A549 (cell line): ENCODE measurements around the gene RIN1. TPM values are rescaled to one million over a fixed set of nuclear protein-coding genes. Genes with fewer than 3 reads are reported as not detected.

Experiments used
- ATAC-seq, 2 experiments: fragments of 200-7000 bp in 1 of 2; fragments of >200 bp in 1 of 2; cut with Nextera tagmentation in 1 of 2; cut with Tn5 transposase in 1 of 2; 3 replicates each; pipeline versions ENCODE4 v1.8.0 to v1.9.1; 2018 to 2020; ENCODE audit warnings: mild to moderate bottlenecking in 1 of 2, moderate library complexity in 1 of 2
- CTCF ChIA-PET: fragments of 300-600 bp; sonication (Branson Sonifier 250); formaldehyde crosslinking; extraction: SDS; loops from one replicate; lab custom pipeline; 2021; ENCODE audit warnings: antibody characterized with exemption, inconsistent platforms; lab: Yijun Ruan, JAX
- POLR2A ChIA-PET: fragments of 350-600 bp; formaldehyde crosslinking; extraction: SDS; loops from one replicate; lab custom pipeline; 2021; ENCODE audit warnings: antibody characterized with exemption, inconsistent platforms; lab: Yijun Ruan, JAX
- DNase-seq, 2 experiments: peaks; one replicate each; pipeline versions ENCODE4 v3.0.0 to v3.0.0-alpha.2; 2011 to 2016; ENCODE audit warnings: low read depth in 1 of 2, low spot score in 1 of 2
- FAIRE-seq: peaks from 2 replicates; lab custom pipeline; 2011; peaks lifted over from hg19 to GRCh38; lab: Jason Lieb, UNC
- H3K27ac ChIP-seq, 2 experiments: fragments of >200 bp; sonication (Bioruptor Twin); formaldehyde crosslinking; 3 replicates each; pipeline ENCODE4 v1.5.1; 2016 to 2017
- H3K4me1 ChIP-seq: fragments of >200 bp; sonication (Bioruptor Twin); formaldehyde crosslinking; 3 replicates; pipeline ENCODE4 v1.6.1; 2016
- H3K4me2 ChIP-seq: fragments of >200 bp; sonication (Bioruptor Twin); formaldehyde crosslinking; 3 replicates; pipeline ENCODE4 v1.6.1; 2016
- H3K4me3 ChIP-seq: fragments of >200 bp; sonication (Bioruptor Twin); formaldehyde crosslinking; 3 replicates; pipeline ENCODE4 v1.5.1; 2016
- H3K9me3 ChIP-seq: fragments of >200 bp; sonication (Bioruptor Twin); formaldehyde crosslinking; 3 replicates; pipeline ENCODE4 v1.6.1; 2016
- ATOH8 ChIP-seq: fragments of 250-450 bp; sonication (Bioruptor Pico); IDR thresholded peaks from 2 replicates; pipeline ENCODE4 v1.5.0; 2020; ENCODE audit warnings: low read depth, mild to moderate bottlenecking, moderate library complexity
- BHLHE40 ChIP-seq: IDR thresholded peaks from 2 replicates; pipeline ENCODE4 v1.6.1; 2012; ENCODE audit warnings: low read depth, low read length, inconsistent platforms
- CBX2 ChIP-seq: fragments of 200-600 bp; sonication (generic); IDR thresholded peaks from 2 replicates; pipeline ENCODE4 v1.6.1; 2016; ENCODE audit warnings: low read depth, mild to moderate bottlenecking, borderline replicate concordance
- CBX8 ChIP-seq: fragments of 200-600 bp; sonication (generic); IDR thresholded peaks from 2 replicates; pipeline ENCODE4 v1.6.1; 2016
- CHD2 ChIP-seq: fragments of 150-350 bp; IDR thresholded peaks from 2 replicates; pipeline ENCODE4 v1.6.1; 2014; ENCODE audit warnings: low read length; ENCODE audit not compliant: partially characterized antibody
- CTCF ChIP-seq: fragments of >200 bp; sonication (Bioruptor Twin); formaldehyde crosslinking; IDR thresholded peaks from 3 replicates; pipeline ENCODE4 v1.5.1; 2016
- E2F6 ChIP-seq: IDR thresholded peaks from 2 replicates; pipeline ENCODE4 v1.6.1; 2012; ENCODE audit warnings: low read depth, borderline replicate concordance
- ELK1 ChIP-seq: fragments of 150-350 bp; IDR thresholded peaks from 2 replicates; pipeline ENCODE4 v1.6.1; 2014; ENCODE audit warnings: low read depth, mild to moderate bottlenecking, low read length
- EP300 ChIP-seq, 2 experiments: fragments of >200 bp; sonication (Bioruptor Twin); formaldehyde crosslinking; IDR thresholded peaks; 2 replicates in 1 of 2; 3 replicates in 1 of 2; pipeline ENCODE4 v1.6.1; 2016 to 2017
- FOXS1 ChIP-seq: fragments of 250-450 bp; sonication (Bioruptor Pico); IDR thresholded peaks from 2 replicates; pipeline ENCODE4 v1.5.0; 2020; ENCODE audit warnings: mild to moderate bottlenecking, moderate library complexity
- HDAC2 ChIP-seq: fragments of 200-600 bp; sonication (generic); IDR thresholded peaks from 2 replicates; pipeline ENCODE4 v1.6.1; 2016
- HOXB5 ChIP-seq: fragments of 250-450 bp; sonication (Bioruptor Pico); IDR thresholded peaks from 2 replicates; pipeline ENCODE4 v1.5.0; 2020; ENCODE audit warnings: mild to moderate bottlenecking, moderate library complexity
- JUN ChIP-seq, 2 experiments: fragments of >200 bp; sonication (Bioruptor Twin); formaldehyde crosslinking; IDR thresholded peaks; 2 replicates in 1 of 2; 3 replicates in 1 of 2; pipeline ENCODE4 v1.6.1; 2016 to 2017
- JUNB ChIP-seq: fragments of >200 bp; sonication (Bioruptor Twin); formaldehyde crosslinking; IDR thresholded peaks from 2 replicates; pipeline ENCODE4 v1.6.1; 2016
- MAFK ChIP-seq: fragments of 450-650 bp; IDR thresholded peaks from 2 replicates; pipeline ENCODE4 v1.6.1; 2014; ENCODE audit not compliant: partially characterized antibody
- MAX ChIP-seq: IDR thresholded peaks from 2 replicates; pipeline ENCODE4 v1.6.1; 2012
- NFE2L2 ChIP-seq: fragments of 150-350 bp; conservative IDR thresholded peaks from 2 replicates; pipeline ENCODE4 v1.6.1; 2014; ENCODE audit warnings: low read length
- POLR2AphosphoS2 ChIP-seq: conservative IDR thresholded peaks from 2 replicates; pipeline ENCODE4 v1.6.1; 2012; ENCODE audit warnings: low read length, improper control_type of control experiment, inconsistent platforms
- RCOR1 ChIP-seq: fragments of 150-350 bp; IDR thresholded peaks from 2 replicates; pipeline ENCODE4 v1.6.1; 2014; ENCODE audit warnings: antibody characterized with exemption, low read length, low read depth
- REST ChIP-seq: fragments of 200-600 bp; sonication (generic); IDR thresholded peaks from 2 replicates; pipeline ENCODE4 v1.6.1; 2016; ENCODE audit warnings: antibody characterized with exemption, mild to moderate bottlenecking, moderate library complexity
- RFX5 ChIP-seq: fragments of 450-650 bp; IDR thresholded peaks from 2 replicates; pipeline ENCODE4 v1.7.1; 2014; ENCODE audit warnings: antibody characterized with exemption, mild to moderate bottlenecking, moderate library complexity
- TFCP2L1 ChIP-seq: fragments of 250-450 bp; sonication (Bioruptor Pico); IDR thresholded peaks from 2 replicates; pipeline ENCODE4 v1.5.0; 2021; ENCODE audit warnings: mild to moderate bottlenecking
- TP53 ChIP-seq: fragments of 250-450 bp; sonication (Bioruptor Pico); IDR thresholded peaks from 2 replicates; pipeline ENCODE4 v1.5.0; 2021; ENCODE audit warnings: mild to moderate bottlenecking, moderate library complexity
- ZNF302 ChIP-seq: fragments of 250-450 bp; sonication (Bioruptor Pico); IDR thresholded peaks from 2 replicates; pipeline ENCODE4 v1.9.0; 2021; ENCODE audit warnings: inconsistent platforms, mild to moderate bottlenecking, moderate library complexity
- WGBS: methylation state at CpG from one replicate; pipeline ENCODE4 v1.1.6; 2017; ENCODE audit errors: missing lambda C conversion rate; 5-methylcytosine and 5-hydroxymethylcytosine counted together
- polyA plus RNA-seq, 4 experiments: library from polyadenylated mRNA; depleted of rRNA in 3 of 4; stranded (reverse); fragments of >200 nt; fragmentation: RNase III in 1 of 4; extraction: RNeasy Plus Mini Kit Qiagen cat#74134 plus additional on column Dnase treatment in 1 of 4; gene quantifications; 2 replicates in 3 of 4; 3 replicates in 1 of 4; pipeline ENCODE4 v1.2.3, GENCODE V29; 2011 to 2017

RIN1 gene
- polyA plus RNA-seq, 2 of the 4 experiments (the other 2 are of a cell fraction), result 2.0 to 9.3 TPM

GRCh38 chr11:66299186-66299585 is 37.0 kb downstream of the RIN1 start:
- Histone ChIP-seq H3K4me3 (no peak overlapping the region), H3K4me1 (no peaks in the 10 kb centered on the region), H3K4me2 (no peak overlapping the region), H3K9me3 (no peaks in the 10 kb centered on the region), H3K27ac (no peak overlapping the region)
- ATAC-seq (no peak), DNase-seq (no peak), FAIRE-seq (no peak)
- WGBS, result 63% methylated on average over 3 of the region's 3 CpGs
- ChIA-PET CTCF (interaction anchor here (0.6 to 10.1 kb wide), 4 partner anchors 12 to 91 kb away, joined by 3 to 116 read pairs (median 3); no protein-coding TSS in a partner anchor), POLR2A (interaction anchor here (1.3 kb wide), 1 partner anchor 13 kb away, joined by 8 read pairs; no protein-coding TSS in a partner anchor)
- TF ChIP-seq MAX, result no peak
- TF ChIP-seq FOXS1 (CRISPR knock-in tag), result no peak
- TF ChIP-seq TFCP2L1 (CRISPR knock-in tag), result no peak
- TF ChIP-seq CBX2, result no peak
- no peak for TF ChIP-seq RCOR1
- no peak for TF ChIP-seq MAFK
- no peak for TF ChIP-seq RFX5
- no peak for TF ChIP-seq REST
- TF ChIP-seq CHD2, result no peak
- no peak for TF ChIP-seq HOXB5 (CRISPR knock-in tag)
- TF ChIP-seq TP53 (CRISPR knock-in tag), result no peak
- no peak for TF ChIP-seq NFE2L2
- TF ChIP-seq JUN (IDR thresholded peaks at IDR 0.05), result no peak
- no peak for TF ChIP-seq BHLHE40
- TF ChIP-seq ATOH8, result no peak

GRCh38 chr11:66297610-66298009 is 38.6 kb downstream of the RIN1 start:
- TF ChIP-seq HDAC2 (no peak), ELK1 (no peak), ZNF302 (no peak), CBX8 (no peak), ATOH8 (no peak), CTCF (no peak), CHD2 (no peak), POLR2AphosphoS2 (no peak), REST (no peak), E2F6 (no peak), CBX2 (no peak), MAFK (no peak), JUNB (no peak), EP300 (IDR thresholded peaks at IDR 0.05) (no peak)
- DNase-seq (no peak), FAIRE-seq (no peak), ATAC-seq (no peak)
- Histone ChIP-seq H3K9me3 (no peaks in the 10 kb centered on the region), H3K4me1 (no peaks in the 10 kb centered on the region), H3K27ac (no peak overlapping the region), H3K4me2 (no peak overlapping the region), H3K4me3 (no peak overlapping the region)
- 77% methylated on average over 8 of the region's 8 CpGs for WGBS
- ChIA-PET CTCF (interaction anchor here (0.8 to 10.1 kb wide), 9 partner anchors 8 to 398 kb away, joined by 3 to 116 read pairs (median 3); no protein-coding TSS in a partner anchor), POLR2A (interaction anchor here (0.6 to 0.8 kb wide), 2 partner anchors 15 to 47 kb away, joined by 3 to 4 read pairs; no protein-coding TSS in a partner anchor)
